DND-41 (cell line): Measurements from ENCODE around the gene ENKD1.

ENCODE experiments used
- EZH2 ChIP-seq: IDR thresholded peaks from 3 replicates; pipeline ENCODE4 v1.6.1; 2012; ENCODE audit warnings: borderline replicate concordance, low read depth, mild to moderate bottlenecking, moderate library complexity, low read length, inconsistent platforms; ENCODE audit not compliant: severe bottlenecking
- TF ChIP-seq, protein P1 (sequence below): IDR thresholded peaks from 2 replicates; pipeline ENCODE4 v1.5.1; 2012; ENCODE audit warnings: borderline replicate concordance, low read length, moderate library complexity, mild to moderate bottlenecking; ENCODE audit not compliant: poor library complexity, severe bottlenecking; ENCODE audit errors: extremely low read depth

DNA sequence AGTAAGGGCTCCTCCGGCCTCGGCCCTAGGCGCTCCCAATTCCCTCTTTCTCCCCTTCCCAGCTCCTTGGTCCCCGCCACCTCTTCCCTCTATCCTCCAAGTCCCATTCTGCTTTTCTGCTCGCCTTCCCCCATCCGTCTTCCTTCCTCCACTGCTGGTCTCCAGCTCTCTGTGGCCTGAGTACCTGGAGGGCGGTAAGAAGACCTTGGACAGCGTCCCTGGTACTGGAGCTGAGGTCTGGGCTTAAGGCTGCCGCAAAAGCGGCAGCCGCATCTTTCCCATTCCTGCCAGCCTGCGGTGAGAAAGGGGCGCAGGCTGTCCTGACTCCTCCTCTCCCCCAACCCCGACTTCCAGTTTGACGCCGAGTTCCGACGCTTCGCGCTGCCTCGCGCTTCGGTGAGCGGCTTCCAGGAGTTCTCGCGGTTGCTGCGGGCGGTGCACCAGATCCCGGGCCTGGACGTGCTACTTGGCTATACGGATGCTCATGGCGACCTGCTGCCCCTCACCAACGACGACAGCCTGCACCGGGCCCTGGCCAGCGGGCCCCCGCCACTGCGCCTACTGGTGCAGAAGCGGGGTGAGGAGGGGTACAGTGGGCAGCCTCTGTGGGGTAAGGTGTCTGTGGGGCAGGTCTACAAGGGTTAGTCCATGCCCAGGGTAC lies 5.3 kb downstream of the ENKD1 start:
- TF ChIP-seq, protein P1, sequence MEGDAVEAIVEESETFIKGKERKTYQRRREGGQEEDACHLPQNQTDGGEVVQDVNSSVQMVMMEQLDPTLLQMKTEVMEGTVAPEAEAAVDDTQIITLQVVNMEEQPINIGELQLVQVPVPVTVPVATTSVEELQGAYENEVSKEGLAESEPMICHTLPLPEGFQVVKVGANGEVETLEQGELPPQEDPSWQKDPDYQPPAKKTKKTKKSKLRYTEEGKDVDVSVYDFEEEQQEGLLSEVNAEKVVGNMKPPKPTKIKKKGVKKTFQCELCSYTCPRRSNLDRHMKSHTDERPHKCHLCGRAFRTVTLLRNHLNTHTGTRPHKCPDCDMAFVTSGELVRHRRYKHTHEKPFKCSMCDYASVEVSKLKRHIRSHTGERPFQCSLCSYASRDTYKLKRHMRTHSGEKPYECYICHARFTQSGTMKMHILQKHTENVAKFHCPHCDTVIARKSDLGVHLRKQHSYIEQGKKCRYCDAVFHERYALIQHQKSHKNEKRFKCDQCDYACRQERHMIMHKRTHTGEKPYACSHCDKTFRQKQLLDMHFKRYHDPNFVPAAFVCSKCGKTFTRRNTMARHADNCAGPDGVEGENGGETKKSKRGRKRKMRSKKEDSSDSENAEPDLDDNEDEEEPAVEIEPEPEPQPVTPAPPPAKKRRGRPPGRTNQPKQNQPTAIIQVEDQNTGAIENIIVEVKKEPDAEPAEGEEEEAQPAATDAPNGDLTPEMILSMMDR: no peak
- no peak for TF ChIP-seq EZH2
